ENCODE data around the gene SMCO3.

Gene SMCO3

GRCh38 chr12:14839262-14839661, 25.3 kb upstream of the SMCO3 start:
- H2BK5ac ChIP-seq (ENCODE audit: low read depth, low read length, poor library complexity) = no peak overlapping the region
- no peak overlapping the region for H4K12ac ChIP-seq (ENCODE audit: low read depth, low read length)
- WGBS (ENCODE audit: extremely low coverage, insufficient coverage, insufficient read length) = no CpG with 5 or more reads among the region's 1 CpG
- no peaks in the 10 kb centered on the region for H3K9me3 ChIP-seq (ENCODE audit: insufficient read depth, low read depth, low read length)
- no peaks in the 10 kb centered on the region for H3K36me3 ChIP-seq (ENCODE audit: control insufficient read depth in 1 of 2, insufficient read depth in 2 of 2, low read length in 2 of 2)
- H3K27ac ChIP-seq (ENCODE audit: low read depth, low read length) = no peak overlapping the region
- H3K4ac ChIP-seq (ENCODE audit: low read depth, low read length) = no peak overlapping the region
- no peak overlapping the region for H3K18ac ChIP-seq (ENCODE audit: low read length)
- peaks cover 2% of the 10 kb centered on the region for H3K79me2 ChIP-seq (ENCODE audit: control insufficient read depth, insufficient read depth, low read length, poor library complexity)
- peaks cover 19% of the 10 kb centered on the region for H3K79me1 ChIP-seq (ENCODE audit: low read length)
- H2BK12ac ChIP-seq (ENCODE audit: low read length) = no peak overlapping the region
- H2BK120ac ChIP-seq (ENCODE audit: insufficient read depth, low read length, poor library complexity) = no peak overlapping the region
- H3K4me2 ChIP-seq (ENCODE audit: low read length) = no peak overlapping the region
- H3K4me3 ChIP-seq (ENCODE audit: low read depth, low read length) = no peak overlapping the region
- no peak overlapping the region for H2AFZ ChIP-seq (ENCODE audit: insufficient read depth, low read length, poor library complexity)
- no peak overlapping the region for H2AK5ac ChIP-seq (ENCODE audit: low read length)
- no peak for DNase-seq
- no peaks in the 10 kb centered on the region for H3K27me3 ChIP-seq (ENCODE audit: insufficient read depth, low read length)
- H4K91ac ChIP-seq (ENCODE audit: low read depth, low read length) = no peak overlapping the region
- no peak overlapping the region for H4K8ac ChIP-seq (ENCODE audit: low read depth, low read length)
- H3K23ac ChIP-seq (ENCODE audit: low read length) = no peak overlapping the region
- H3K4me1 ChIP-seq (ENCODE audit: control insufficient read depth in 1 of 2, insufficient read depth in 2 of 2, low read length in 2 of 2) = peaks cover 6 to 17% of the 10 kb centered on the region in 2 experiments
- no peak overlapping the region for H3K14ac ChIP-seq (ENCODE audit: low read length)
- H3K9ac ChIP-seq (ENCODE audit: low read length) = no peak overlapping the region

GRCh38 chr12:14836336-14837210, 22.6 kb upstream of the SMCO3 start:
- no peak overlapping the region for H3K4me3 ChIP-seq (ENCODE audit: low read depth, low read length)
- H3K23ac ChIP-seq (ENCODE audit: low read length) = no peak overlapping the region
- H3K4ac ChIP-seq (ENCODE audit: low read depth, low read length) = no peak overlapping the region
- H3K9me3 ChIP-seq (ENCODE audit: insufficient read depth, low read depth, low read length) = no peaks in the 10 kb centered on the region
- H3K18ac ChIP-seq (ENCODE audit: low read length) = no peak overlapping the region
- no peak overlapping the region for H2AK5ac ChIP-seq (ENCODE audit: low read length)
- no peak overlapping the region for H4K12ac ChIP-seq (ENCODE audit: low read depth, low read length)
- no peaks in the 10 kb centered on the region for H3K36me3 ChIP-seq (ENCODE audit: control insufficient read depth in 1 of 2, insufficient read depth in 2 of 2, low read length in 2 of 2)
- H4K91ac ChIP-seq (ENCODE audit: low read depth, low read length) = peak overlapping the region; percentile 90
- H2BK5ac ChIP-seq (ENCODE audit: low read depth, low read length, poor library complexity) = peak overlapping the region; percentile 72
- no peaks in the 10 kb centered on the region for H3K27me3 ChIP-seq (ENCODE audit: insufficient read depth, low read length)
- H3K4me2 ChIP-seq (ENCODE audit: low read length) = no peak overlapping the region
- peaks cover 16% of the 10 kb centered on the region for H3K79me1 ChIP-seq (ENCODE audit: low read length)
- peak overlapping the region; percentile 58 for H2BK120ac ChIP-seq (ENCODE audit: insufficient read depth, low read length, poor library complexity)
- H3K79me2 ChIP-seq (ENCODE audit: control insufficient read depth, insufficient read depth, low read length, poor library complexity) = no peaks in the 10 kb centered on the region
- no peak overlapping the region for H3K9ac ChIP-seq (ENCODE audit: low read length)
- peaks cover 6% of the 10 kb centered on the region in 2 experiments for H3K4me1 ChIP-seq (ENCODE audit: control insufficient read depth in 1 of 2, insufficient read depth in 2 of 2, low read length in 2 of 2)
- no peak overlapping the region for H2AFZ ChIP-seq (ENCODE audit: insufficient read depth, low read length, poor library complexity)
- H2BK12ac ChIP-seq (ENCODE audit: low read length) = no peak overlapping the region
- DNase-seq = peak; percentile 92 to 97
- H3K14ac ChIP-seq (ENCODE audit: low read length) = no peak overlapping the region
- H3K27ac ChIP-seq (ENCODE audit: low read depth, low read length) = peak overlapping the region; percentile 68
- WGBS (ENCODE audit: extremely low coverage, insufficient coverage, insufficient read length) = no CpG with 5 or more reads among the region's 7 CpGs
- H4K8ac ChIP-seq (ENCODE audit: low read depth, low read length) = no peak overlapping the region

GRCh38 chr12:14834509-14834908, 20.5 kb upstream of the SMCO3 start:
- H3K14ac ChIP-seq (ENCODE audit: low read length) = no peak overlapping the region

GRCh38 chr12:14833952-14834351, 20.0 kb upstream of the SMCO3 start:
- no peak overlapping the region for H2BK5ac ChIP-seq (ENCODE audit: low read depth, low read length, poor library complexity)
- H3K27me3 ChIP-seq (ENCODE audit: insufficient read depth, low read length) = no peaks in the 10 kb centered on the region
- no peak overlapping the region for H2BK12ac ChIP-seq (ENCODE audit: low read length)
- H4K91ac ChIP-seq (ENCODE audit: low read depth, low read length) = no peak overlapping the region
- peaks cover 5 to 6% of the 10 kb centered on the region in 2 experiments for H3K4me1 ChIP-seq (ENCODE audit: control insufficient read depth in 1 of 2, insufficient read depth in 2 of 2, low read length in 2 of 2)
- H3K9ac ChIP-seq (ENCODE audit: low read length) = no peak overlapping the region
- no peak overlapping the region for H3K4me3 ChIP-seq (ENCODE audit: low read depth, low read length)
- no peaks in the 10 kb centered on the region for H3K9me3 ChIP-seq (ENCODE audit: insufficient read depth, low read depth, low read length)
- no peak overlapping the region for H4K12ac ChIP-seq (ENCODE audit: low read depth, low read length)
- no peak overlapping the region for H2AK5ac ChIP-seq (ENCODE audit: low read length)
- H3K4me2 ChIP-seq (ENCODE audit: low read length) = no peak overlapping the region
- H3K79me1 ChIP-seq (ENCODE audit: low read length) = peaks cover 16% of the 10 kb centered on the region
- DNase-seq = no peak
- H2AFZ ChIP-seq (ENCODE audit: insufficient read depth, low read length, poor library complexity) = no peak overlapping the region
- WGBS (ENCODE audit: extremely low coverage, insufficient coverage, insufficient read length) = no CpG with 5 or more reads among the region's 1 CpG
- no peak overlapping the region for H3K18ac ChIP-seq (ENCODE audit: low read length)
- H3K36me3 ChIP-seq (ENCODE audit: control insufficient read depth in 1 of 2, insufficient read depth in 2 of 2, low read length in 2 of 2) = peaks cover 0 to under 1% of the 10 kb centered on the region in 2 experiments
- no peak overlapping the region for H3K23ac ChIP-seq (ENCODE audit: low read length)
- no peaks in the 10 kb centered on the region for H3K79me2 ChIP-seq (ENCODE audit: control insufficient read depth, insufficient read depth, low read length, poor library complexity)
- no peak overlapping the region for H4K8ac ChIP-seq (ENCODE audit: low read depth, low read length)
- H3K4ac ChIP-seq (ENCODE audit: low read depth, low read length) = no peak overlapping the region
- no peak overlapping the region for H2BK120ac ChIP-seq (ENCODE audit: insufficient read depth, low read length, poor library complexity)
- H3K14ac ChIP-seq (ENCODE audit: low read length) = no peak overlapping the region
- no peak overlapping the region for H3K27ac ChIP-seq (ENCODE audit: low read depth, low read length)

More at GRCh38 chr12:14834509-14834908, 20.5 kb upstream of the SMCO3 start:
- H2AK5ac ChIP-seq (ENCODE audit: low read length) = no peak overlapping the region
- H2BK5ac ChIP-seq (ENCODE audit: low read depth, low read length, poor library complexity) = no peak overlapping the region
- no peak overlapping the region for H3K27ac ChIP-seq (ENCODE audit: low read depth, low read length)
- no peaks in the 10 kb centered on the region for H3K36me3 ChIP-seq (ENCODE audit: control insufficient read depth in 1 of 2, insufficient read depth in 2 of 2, low read length in 2 of 2)
- H2BK120ac ChIP-seq (ENCODE audit: insufficient read depth, low read length, poor library complexity) = no peak overlapping the region
- H3K79me2 ChIP-seq (ENCODE audit: control insufficient read depth, insufficient read depth, low read length, poor library complexity) = no peaks in the 10 kb centered on the region
- DNase-seq = no peak
- H3K27me3 ChIP-seq (ENCODE audit: insufficient read depth, low read length) = no peaks in the 10 kb centered on the region
- H3K79me1 ChIP-seq (ENCODE audit: low read length) = peaks cover 16% of the 10 kb centered on the region
- no peak overlapping the region for H3K4me2 ChIP-seq (ENCODE audit: low read length)
- H3K23ac ChIP-seq (ENCODE audit: low read length) = no peak overlapping the region
- no peak overlapping the region for H3K4me3 ChIP-seq (ENCODE audit: low read depth, low read length)
- no peak overlapping the region for H3K4ac ChIP-seq (ENCODE audit: low read depth, low read length)
- H2AFZ ChIP-seq (ENCODE audit: insufficient read depth, low read length, poor library complexity) = no peak overlapping the region
- H2BK12ac ChIP-seq (ENCODE audit: low read length) = no peak overlapping the region
- peaks cover 5 to 6% of the 10 kb centered on the region in 2 experiments for H3K4me1 ChIP-seq (ENCODE audit: control insufficient read depth in 1 of 2, insufficient read depth in 2 of 2, low read length in 2 of 2)
- H3K9me3 ChIP-seq (ENCODE audit: insufficient read depth, low read depth, low read length) = no peaks in the 10 kb centered on the region
- no peak overlapping the region for H4K12ac ChIP-seq (ENCODE audit: low read depth, low read length)
- H3K9ac ChIP-seq (ENCODE audit: low read length) = no peak overlapping the region
- H3K18ac ChIP-seq (ENCODE audit: low read length) = no peak overlapping the region
- no peak overlapping the region for H4K91ac ChIP-seq (ENCODE audit: low read depth, low read length)
- H4K8ac ChIP-seq (ENCODE audit: low read depth, low read length) = no peak overlapping the region
